Right cardiac atrium (tissue), 5 donors: Measurements from ENCODE around the gene PTPRN2. TPM values are rescaled to one million over a fixed set of nuclear protein-coding genes. Genes with fewer than 3 reads are reported as not detected.
"Not testable (repeated sequence)": the region's sequence is repeated elsewhere in the genome, so short reads cannot be mapped to it uniquely, and the experiment has no call there.

Source experiments
- ATAC-seq, 2 donors: fragments of 200-7000 bp; cut with Tn5 transposase; one replicate each; pipeline versions ENCODE4 v1.8.0 to v1.9.1; 2020; ENCODE audit warnings: moderate library complexity in 2 of 2, mild to moderate bottlenecking in 1 of 2
- DNase-seq, 3 donors: peaks; one replicate each; pipeline ENCODE4 v3.0.0-alpha.2; 2020
- H3K27ac ChIP-seq: one replicate; pipeline ENCODE4 v1.5.1; 2013; ENCODE audit warnings: mild to moderate bottlenecking, low read length, control low read depth, moderate library complexity
- H3K27me3 ChIP-seq: one replicate; pipeline ENCODE4 v1.6.1; 2013; ENCODE audit not compliant: control insufficient read depth, insufficient read depth
- H3K4me1 ChIP-seq: one replicate; pipeline ENCODE4 v1.6.1; 2013; ENCODE audit warnings: low read length; ENCODE audit not compliant: control insufficient read depth, insufficient read depth
- H3K4me3 ChIP-seq: one replicate; pipeline ENCODE4 v1.5.1; 2013; ENCODE audit warnings: low read length, control low read depth
- H3K9me3 ChIP-seq: one replicate; pipeline ENCODE4 v1.6.1; 2013; ENCODE audit warnings: low read length; ENCODE audit not compliant: control insufficient read depth
- WGBS: extraction: QIAGEN DNeasy Blood & Tissue Kit; methylation state at CpG from one replicate; pipeline ENCODE4 v1.1.7; 2013; 5-methylcytosine and 5-hydroxymethylcytosine counted together
- intact Hi-C, 4 donors: fragments of 100-400 bp; cut with DNase I; formaldehyde crosslinking; loops; one replicate each; pipeline versions ENCODE4 v1.11.0 to v1.14.0; 2022 to 2023
- polyA plus RNA-seq: library from polyadenylated mRNA; stranded (reverse); fragments of 200-250 nt; gene quantifications from one replicate; pipeline ENCODE4 v1.2.3, GENCODE V29; 2013
- total RNA-seq, 4 donors: library from RNA; stranded (reverse); fragmentation: NEBNext Ultra II Directional; extraction: Animal tissue kit (Norgen Biotek cat#: 25700); gene quantifications; one replicate each; pipeline ENCODE4 v1.2.1, GENCODE V29; 2021
- donor health status: healthy with polysubstance abuse.
- donor health status: DM: no; HTN: yes; CAD: no.
- donor health status: DM: no; HTN: no; CAD: no.
- donor health status: DM: no; HTN: yes; CAD: no; lungs with severe emphysema.
- donor health status: DM: yes; HTN: yes; CAD: no.

Gene PTPRN2
- total and polyA plus RNA-seq, 5 donors, result 1.5 to 3.9 (median 1.9) TPM

DNA sequence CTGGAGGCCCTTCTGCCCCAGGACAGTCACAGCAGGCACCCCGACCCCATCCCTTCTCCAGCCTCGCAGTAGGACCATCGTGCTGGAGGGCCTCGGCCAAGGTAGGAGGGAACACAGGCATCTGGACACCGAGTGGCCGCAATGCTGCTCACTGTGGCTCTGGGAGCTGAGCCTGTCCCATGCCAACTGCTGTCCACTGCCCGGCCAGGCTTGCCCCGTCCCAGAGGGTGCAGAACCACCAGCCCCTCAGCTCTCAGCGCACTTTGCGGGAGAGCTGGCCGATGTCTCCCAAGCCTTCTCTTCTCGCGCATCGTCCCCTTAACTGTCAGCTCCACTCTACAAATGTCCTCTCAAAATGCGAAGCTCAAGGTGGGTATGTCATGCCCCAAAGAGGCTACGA is 197.2 kb downstream of the PTPRN2 start:
- intact Hi-C loops, result no loop called here
- DNase-seq, result no peak
- no peak for ATAC-seq
- no peaks in the 10 kb centered on the region for H3K27me3 ChIP-seq
- 90% methylated on average over 16 of the region's 16 CpGs for WGBS
- no peaks in the 10 kb centered on the region for H3K9me3 ChIP-seq
- H3K4me3 ChIP-seq, result no peak overlapping the region
- H3K27ac ChIP-seq, result no peak overlapping the region
- H3K4me1 ChIP-seq, result no peaks in the 10 kb centered on the region

DNA sequence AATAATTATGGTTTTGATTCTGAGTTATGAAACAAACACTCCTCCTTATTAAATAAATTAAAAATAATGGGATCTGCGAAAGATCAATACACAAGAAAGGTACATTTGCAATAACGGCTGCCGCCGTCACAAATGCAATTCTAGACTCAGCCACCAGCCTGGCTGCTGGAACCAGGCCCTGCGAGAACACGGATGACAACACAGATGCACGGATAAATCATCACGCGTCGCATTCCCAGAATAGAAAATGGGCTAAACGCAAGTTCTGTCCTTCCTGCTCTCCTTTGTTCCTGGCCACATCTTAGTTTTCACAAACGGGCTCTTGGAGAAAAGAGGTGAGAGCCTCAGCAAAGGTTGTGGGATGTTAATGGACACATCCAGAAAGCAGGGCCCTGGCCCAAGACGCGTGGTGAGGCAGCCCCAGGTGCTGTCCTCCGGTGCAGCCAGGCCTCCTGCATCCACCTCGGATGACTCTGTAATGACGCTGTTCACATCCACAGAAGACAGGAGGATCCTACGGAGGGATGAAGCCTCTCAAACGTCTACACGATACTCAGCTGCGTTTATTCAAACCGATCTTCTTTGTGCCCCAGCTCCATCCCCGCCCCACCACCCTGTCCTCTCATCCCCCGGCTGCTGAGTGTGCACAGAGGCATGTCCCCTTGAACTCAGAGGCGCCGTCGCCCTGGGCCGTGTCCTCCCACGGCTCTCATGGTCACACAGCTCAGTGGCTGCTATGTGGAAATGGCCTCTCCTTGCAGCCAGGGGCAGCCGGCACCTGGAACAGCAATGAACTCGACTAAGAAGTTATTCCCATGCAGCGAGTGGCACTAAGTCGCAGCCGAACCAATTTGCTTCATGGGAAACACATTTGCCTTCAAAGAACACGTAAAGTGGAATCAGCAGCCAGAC is 197.9 kb downstream of the PTPRN2 start:
- intact Hi-C loops, result no loop called here
- 81% methylated on average over 35 of the region's 35 CpGs for WGBS
- no peaks in the 10 kb centered on the region for H3K4me1 ChIP-seq
- H3K27me3 ChIP-seq, result no peaks in the 10 kb centered on the region
- H3K9me3 ChIP-seq, result no peaks in the 10 kb centered on the region
- no peak overlapping the region for H3K27ac ChIP-seq
- DNase-seq (no peak), ATAC-seq (no peak)
- H3K4me3 ChIP-seq, result no peak overlapping the region

DNA sequence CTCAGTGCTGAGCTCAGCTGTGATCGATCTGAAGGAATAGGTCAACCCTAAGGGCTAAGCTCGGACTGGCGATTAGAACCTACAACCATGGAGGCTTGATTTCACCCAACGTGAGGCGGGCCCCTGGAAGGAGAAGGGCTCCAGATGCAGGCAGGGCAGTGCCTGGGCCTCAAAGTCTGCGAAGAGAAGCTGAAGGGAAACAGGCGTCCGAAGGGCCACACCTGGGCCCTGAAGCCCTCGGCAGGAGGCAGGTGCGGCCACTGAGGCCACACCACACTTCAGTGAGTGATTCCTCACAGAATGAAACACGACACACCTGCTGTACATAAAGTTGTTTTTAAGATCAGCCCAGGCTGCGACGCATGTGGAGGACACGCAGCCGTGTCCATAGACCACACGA is 198.7 kb downstream of the PTPRN2 start:
- no peaks in the 10 kb centered on the region for H3K27me3 ChIP-seq
- intact Hi-C loops, result no loop called here

DNA sequence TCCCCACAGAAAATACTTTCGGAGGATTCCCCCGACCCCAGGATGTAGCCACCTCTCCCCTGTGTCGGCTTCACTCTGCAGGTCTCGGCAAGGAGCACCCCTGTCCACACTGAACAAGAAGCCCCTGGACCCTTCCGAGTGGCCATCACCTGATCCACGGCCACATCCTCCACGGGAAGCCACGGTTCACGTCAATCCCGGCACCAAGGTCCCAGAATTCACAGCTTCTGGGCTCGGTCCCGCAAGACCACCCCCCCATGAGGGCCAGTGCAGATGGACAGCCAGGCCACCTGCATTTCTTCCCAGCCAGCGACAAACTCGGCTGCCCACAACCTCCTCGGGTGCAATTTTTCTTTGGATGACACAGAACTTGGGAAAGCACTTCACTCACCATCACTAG is 199.6 kb downstream of the PTPRN2 start:
- no peak overlapping the region for H3K27ac ChIP-seq
- no peak overlapping the region for H3K4me3 ChIP-seq
- intact Hi-C loops, result no loop called here
- no peaks in the 10 kb centered on the region for H3K9me3 ChIP-seq
- H3K4me1 ChIP-seq, result no peaks in the 10 kb centered on the region
- 82% methylated on average over 15 of the region's 15 CpGs for WGBS
- ATAC-seq (no peak), DNase-seq (no peak)
- no peaks in the 10 kb centered on the region for H3K27me3 ChIP-seq

More for the DNA sequence above, 198.7 kb downstream of the PTPRN2 start:
- 85% methylated on average over 16 of the region's 16 CpGs for WGBS
- ATAC-seq (no peak), DNase-seq (no peak)
- Histone ChIP-seq H3K27ac (no peak overlapping the region), H3K4me1 (no peaks in the 10 kb centered on the region), H3K9me3 (no peaks in the 10 kb centered on the region), H3K4me3 (no peak overlapping the region)

DNA sequence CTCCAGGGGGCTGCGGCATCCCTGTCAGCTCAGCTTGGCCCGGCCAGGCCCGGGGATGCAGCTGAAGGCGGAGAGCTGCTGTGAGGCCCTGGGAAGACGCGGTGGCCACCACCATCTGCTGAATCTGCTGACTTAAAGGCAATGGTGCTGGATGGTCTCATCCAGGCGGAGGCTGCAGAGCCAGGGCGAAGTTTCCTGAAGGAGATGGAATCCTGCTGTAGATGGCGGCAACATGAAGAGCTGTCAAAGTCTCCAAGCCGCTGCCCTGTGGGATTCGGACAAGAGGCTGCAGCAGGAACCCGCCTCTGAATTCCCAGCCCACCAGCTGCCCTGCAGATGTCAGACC is 200.1 kb downstream of the PTPRN2 start:
- DNase-seq (no peak), ATAC-seq (no peak)
- intact Hi-C loops, result no loop called here
- WGBS, result 55% methylated on average over 12 of the region's 12 CpGs
- H3K27me3 ChIP-seq, result no peaks in the 10 kb centered on the region
- no peak overlapping the region for H3K4me3 ChIP-seq
- H3K27ac ChIP-seq, result no peak overlapping the region
- H3K9me3 ChIP-seq, result no peaks in the 10 kb centered on the region
- no peaks in the 10 kb centered on the region for H3K4me1 ChIP-seq

DNA sequence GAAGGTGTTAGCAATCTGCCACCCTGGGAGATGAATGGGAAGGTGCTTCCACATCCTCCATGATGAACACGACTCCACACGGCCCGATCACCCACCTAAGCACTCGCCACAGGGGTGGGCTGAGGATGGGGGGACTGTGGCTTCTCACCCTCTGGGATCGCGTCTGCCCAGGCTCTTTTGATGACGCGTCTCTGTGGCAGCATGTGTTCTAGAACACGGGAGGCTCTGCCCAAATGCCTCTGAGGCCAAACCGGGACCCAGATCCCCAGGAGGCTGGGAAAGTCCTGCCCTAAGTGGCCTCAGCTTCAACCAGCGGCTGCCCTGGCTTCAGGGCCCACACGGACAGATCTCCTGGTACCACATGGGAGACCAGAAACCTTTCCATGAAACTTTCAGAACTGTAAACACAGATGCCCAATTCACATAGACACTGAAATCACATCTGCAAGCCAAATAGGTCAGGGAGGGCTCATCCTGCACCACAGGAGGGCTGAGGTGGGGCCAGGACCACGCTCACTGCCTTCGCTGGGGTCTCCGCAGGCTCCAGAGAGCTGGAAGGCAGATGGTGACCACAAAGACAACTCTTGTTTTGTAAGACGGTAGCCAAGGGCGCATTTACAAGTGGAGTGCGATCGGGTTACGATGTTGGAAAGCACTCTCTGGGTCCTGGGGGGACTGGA is 200.6 kb downstream of the PTPRN2 start:
- DNase-seq, result no peak

DNA sequence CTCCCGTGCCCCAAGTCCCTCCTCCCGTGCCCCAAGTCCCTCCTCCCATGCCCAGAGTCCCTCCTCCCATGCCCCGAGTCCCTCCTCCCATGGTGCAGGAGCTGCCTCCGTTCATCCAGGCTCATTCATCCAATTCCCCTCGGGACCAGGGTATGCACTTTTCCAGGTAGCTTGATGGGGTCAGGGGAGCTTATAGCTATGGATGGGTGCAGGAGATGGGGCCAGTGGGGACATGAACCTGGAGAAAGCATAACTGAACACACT is 201.3 kb downstream of the PTPRN2 start:
- no peaks in the 10 kb centered on the region for H3K9me3 ChIP-seq
- no peaks in the 10 kb centered on the region for H3K4me1 ChIP-seq
- intact Hi-C loops, result no loop called here
- no peak overlapping the region for H3K27ac ChIP-seq
- H3K27me3 ChIP-seq, result no peaks in the 10 kb centered on the region
- ATAC-seq, result no peak
- no peak overlapping the region for H3K4me3 ChIP-seq
- no peak for DNase-seq
- WGBS, result 79% methylated on average over 5 of the region's 5 CpGs

More for the DNA sequence above, 200.6 kb downstream of the PTPRN2 start:
- H3K4me1 ChIP-seq, result no peaks in the 10 kb centered on the region
- no peaks in the 10 kb centered on the region for H3K9me3 ChIP-seq
- no peak for ATAC-seq
- no peaks in the 10 kb centered on the region for H3K27me3 ChIP-seq
- intact Hi-C loops, result no loop called here
- H3K27ac ChIP-seq, result no peak overlapping the region
- WGBS, result 57% methylated on average over 20 of the region's 20 CpGs
- no peak overlapping the region for H3K4me3 ChIP-seq

DNA sequence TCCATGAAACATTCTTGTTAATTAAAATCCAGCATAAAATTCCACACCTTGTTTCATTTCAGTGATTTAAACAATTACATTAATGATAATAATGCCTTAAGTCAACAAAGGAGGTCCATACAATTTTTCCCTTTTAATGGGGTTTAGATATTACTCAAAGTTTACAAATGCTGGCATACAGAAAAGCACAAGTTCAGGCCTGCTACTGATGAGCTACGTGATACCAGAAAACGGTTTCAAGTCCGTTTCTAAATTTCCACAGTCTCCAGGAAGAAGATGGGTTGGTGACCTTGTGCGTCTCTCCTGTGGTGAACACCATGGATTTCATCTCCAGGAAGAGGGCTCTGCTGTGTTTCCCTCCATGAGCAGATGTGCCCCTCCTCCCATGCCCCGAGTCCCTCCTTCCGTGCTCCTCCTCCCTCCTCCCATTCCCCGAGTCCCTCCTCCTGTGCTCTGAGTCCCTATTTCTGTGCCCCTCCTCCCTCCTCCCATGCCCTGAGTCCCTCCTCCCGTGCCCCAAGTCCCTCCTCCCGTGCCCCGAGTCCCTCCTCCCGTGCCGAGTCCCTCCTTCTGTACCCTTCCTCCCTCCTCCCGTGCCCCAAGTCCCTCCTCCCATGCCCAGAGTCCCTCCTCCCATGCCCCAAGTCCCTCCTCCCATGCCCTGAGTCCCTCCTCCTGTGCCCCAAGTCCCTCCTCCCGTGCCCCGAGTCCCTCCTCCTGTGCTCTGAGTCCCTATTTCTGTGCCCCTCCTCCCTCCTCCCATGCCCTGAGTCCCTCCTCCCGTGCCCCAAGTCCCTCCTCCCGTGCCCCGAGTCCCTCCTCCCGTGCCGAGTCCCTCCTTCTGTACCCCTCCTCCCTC is 201.9 kb downstream of the PTPRN2 start:
- intact Hi-C loops, H3K4me1 ChIP-seq, H3K27me3 ChIP-seq, H3K9me3 ChIP-seq, H3K4me3 ChIP-seq, ATAC-seq, DNase-seq, H3K27ac ChIP-seq: not testable (repeated sequence)
- WGBS, result 80% methylated on average over 16 of the region's 20 CpGs

DNA sequence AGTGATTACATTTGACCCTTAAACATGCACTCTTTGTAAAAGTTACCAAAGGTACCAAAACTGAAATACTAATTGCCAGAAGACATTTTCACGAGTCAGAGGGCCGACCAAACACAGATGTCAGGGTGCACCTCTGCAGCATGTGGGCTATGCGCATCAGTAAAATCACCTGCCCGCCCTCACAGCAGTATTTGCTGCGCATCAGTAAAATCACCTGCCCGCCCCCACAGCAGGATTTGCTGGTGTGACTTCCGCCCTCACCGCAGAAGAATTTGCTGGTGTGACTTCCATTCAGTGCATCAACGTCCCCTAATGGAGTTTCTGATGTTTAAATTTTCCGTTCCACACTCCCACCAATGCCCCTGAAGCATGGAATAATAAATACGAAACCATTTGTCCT is 202.9 kb downstream of the PTPRN2 start:
- 43% methylated on average over 11 of the region's 11 CpGs for WGBS
- H3K27me3 ChIP-seq, result no peaks in the 10 kb centered on the region

DNA sequence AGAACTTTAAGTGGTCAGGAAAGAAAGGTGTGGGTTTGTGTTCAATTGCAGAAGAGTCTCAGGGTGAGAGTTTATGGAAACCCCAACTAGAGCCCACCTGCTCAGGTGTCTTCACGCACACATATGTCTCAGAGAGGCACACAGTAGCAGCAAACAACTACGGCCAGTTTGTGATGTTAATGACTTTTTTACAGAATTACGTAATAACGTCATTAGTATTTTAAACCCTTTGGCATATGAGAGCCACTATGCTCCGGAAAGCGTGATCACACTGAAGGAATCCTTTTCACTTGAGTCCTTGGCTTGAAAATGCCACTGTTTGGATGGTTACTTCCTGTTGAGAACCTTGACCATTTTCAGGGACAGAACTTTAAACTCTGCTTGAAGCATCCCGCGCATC is 204.0 kb downstream of the PTPRN2 start:
- ATAC-seq, result no peak
- H3K9me3 ChIP-seq, result no peaks in the 10 kb centered on the region
- no peak for DNase-seq
- H3K27ac ChIP-seq, result no peak overlapping the region
- 85% methylated on average over 8 of the region's 8 CpGs for WGBS
- intact Hi-C loops, result no loop called here
- H3K4me3 ChIP-seq, result no peak overlapping the region
- no peaks in the 10 kb centered on the region for H3K4me1 ChIP-seq
- H3K27me3 ChIP-seq, result no peaks in the 10 kb centered on the region

More for the DNA sequence above, 202.9 kb downstream of the PTPRN2 start:
- Histone ChIP-seq H3K27ac (no peak overlapping the region), H3K9me3 (no peaks in the 10 kb centered on the region), H3K4me3 (no peak overlapping the region), H3K4me1 (no peaks in the 10 kb centered on the region)
- ATAC-seq (no peak), DNase-seq (no peak)
- intact Hi-C loops, result no loop called here
